Caco-2 (cell line): ENCODE results near the gene PCIF1. TPM values are rescaled to one million over a fixed set of nuclear protein-coding genes. Genes with fewer than 3 reads are reported as not detected.

Experiments used
- BruUV-seq: library from RNA; stranded (reverse); fragments of 400-500 nt; replicated peaks from 2 replicates; lab custom pipeline; 2021; lab: Mats Ljungman, UMichigan
- CTCF ChIA-PET: fragments of 300-600 bp; sonication (Branson Sonifier 250); formaldehyde crosslinking; loops from one replicate; lab custom pipeline; 2022; ENCODE audit warnings: antibody characterized with exemption; lab: Charles Lee
- POLR2A ChIA-PET: fragments of 300-600 bp; sonication (Branson Sonifier 250); formaldehyde crosslinking; loops from one replicate; lab custom pipeline; 2022; ENCODE audit warnings: antibody characterized with exemption; lab: Charles Lee
- DNase-seq, 2 experiments: peaks; one replicate each; pipeline versions ENCODE4 v3.0.0 to v3.0.0-alpha.2; 2020 to 2022
- H3K27me3 ChIP-seq: replicated peaks from 2 replicates; pipeline ENCODE4 v1.6.0; 2011; ENCODE audit warnings: low read length; ENCODE audit not compliant: control insufficient read depth, insufficient read depth
- H3K36me3 ChIP-seq: 2 replicates; pipeline ENCODE4 v1.5.1; 2011; ENCODE audit warnings: low read length; ENCODE audit not compliant: control insufficient read depth, insufficient read depth
- H3K4me1 ChIP-seq: fragments of 250-450 bp; sonication (Bioruptor Pico); 2 replicates; pipeline ENCODE4 v1.5.1; 2020; ENCODE audit warnings: mild to moderate bottlenecking
- H3K4me3 ChIP-seq: 2 replicates; pipeline ENCODE4 v1.5.1; 2011; ENCODE audit warnings: low read depth, mild to moderate bottlenecking, control low read depth, low read length
- H3K9me3 ChIP-seq: fragments of 250-450 bp; sonication (Bioruptor Pico); 2 replicates; pipeline ENCODE4 v1.5.1; 2020; ENCODE audit warnings: mild to moderate bottlenecking, moderate library complexity
- H3K27ac Mint-ChIP-seq: one replicate; pipeline ENCODE4 v1.8.0; 2022; ENCODE audit warnings: mixed read lengths; ENCODE audit not compliant: unreplicated experiment
- H3K27me3 Mint-ChIP-seq: one replicate; pipeline ENCODE4 v1.8.0; 2022; ENCODE audit warnings: mixed read lengths; ENCODE audit not compliant: insufficient read depth, unreplicated experiment
- H3K36me3 Mint-ChIP-seq: one replicate; pipeline ENCODE4 v1.8.0; 2022; ENCODE audit warnings: mild to moderate bottlenecking, mixed read lengths; ENCODE audit not compliant: insufficient read depth, unreplicated experiment
- H3K4me1 Mint-ChIP-seq: one replicate; pipeline ENCODE4 v1.8.0; 2022; ENCODE audit warnings: low read depth, mixed read lengths; ENCODE audit not compliant: unreplicated experiment
- H3K4me3 Mint-ChIP-seq: one replicate; pipeline ENCODE4 v1.8.0; 2022; ENCODE audit warnings: mild to moderate bottlenecking, moderate library complexity, mixed read lengths; ENCODE audit not compliant: unreplicated experiment
- H3K9me3 Mint-ChIP-seq: one replicate; pipeline ENCODE4 v1.8.0; 2022; ENCODE audit warnings: mixed read lengths; ENCODE audit not compliant: unreplicated experiment
- CTCF ChIP-seq, 2 experiments: fragments of 200-600 bp in 1 of 2; IDR thresholded peaks; 1 replicate in 1 of 2; 2 replicates in 1 of 2; pipeline versions ENCODE4 v1.5.1 to v1.8.0; 2011 to 2022; ENCODE audit warnings: antibody characterized with exemption in 1 of 2, control low read depth in 1 of 2, inconsistent platforms in 1 of 2, low read depth in 1 of 2, low read length in 1 of 2, mild to moderate bottlenecking in 1 of 2, moderate library complexity in 1 of 2; ENCODE audit not compliant: insufficient read depth in 1 of 2, severe bottlenecking in 1 of 2, unreplicated experiment in 1 of 2
- intact Hi-C: fragments of 100-400 bp; cut with micrococcal nuclease; formaldehyde crosslinking; loops from one replicate; pipeline ENCODE4 v1.10.0; 2022; ENCODE audit not compliant: unreplicated experiment
- total RNA-seq: library from RNA; stranded (reverse); gene quantifications from 2 replicates; pipeline ENCODE4 v1.2.3, GENCODE V29; 2022

Gene PCIF1
- total RNA-seq, 1 experiment from 2014 or later: 75.9 TPM

DNA sequence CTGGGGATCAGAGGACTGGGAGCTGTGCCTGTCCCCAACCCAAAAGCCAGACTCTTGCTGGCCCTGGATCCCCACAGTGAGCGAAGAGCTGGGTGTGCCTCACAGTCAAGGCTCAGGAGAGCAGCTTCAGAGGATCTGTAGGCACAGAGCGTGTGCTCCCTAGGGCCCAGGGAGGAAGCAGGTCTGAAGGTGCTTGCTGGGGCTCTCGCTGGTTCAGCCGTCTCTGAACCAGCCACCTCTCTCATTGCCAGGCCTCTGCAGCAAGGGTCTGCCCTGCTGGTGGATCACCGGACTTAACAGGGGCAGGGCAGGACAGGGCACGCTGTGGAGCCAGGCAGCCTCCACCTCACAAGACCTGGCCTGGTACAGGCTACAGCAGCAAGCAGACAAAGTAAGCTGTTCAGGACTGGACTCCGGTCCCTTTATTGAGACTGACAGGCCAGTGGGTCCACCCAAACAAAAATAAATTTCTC lies 13.8 kb downstream of the PCIF1 start:
- BruUV-seq: no TSS peak
- CTCF ChIA-PET: interaction anchor here (1.2 to 3.2 kb wide), 3 partner anchors 13 to 58 kb away, joined by 4 to 17 read pairs (median 5); no protein-coding TSS in a partner anchor

DNA sequence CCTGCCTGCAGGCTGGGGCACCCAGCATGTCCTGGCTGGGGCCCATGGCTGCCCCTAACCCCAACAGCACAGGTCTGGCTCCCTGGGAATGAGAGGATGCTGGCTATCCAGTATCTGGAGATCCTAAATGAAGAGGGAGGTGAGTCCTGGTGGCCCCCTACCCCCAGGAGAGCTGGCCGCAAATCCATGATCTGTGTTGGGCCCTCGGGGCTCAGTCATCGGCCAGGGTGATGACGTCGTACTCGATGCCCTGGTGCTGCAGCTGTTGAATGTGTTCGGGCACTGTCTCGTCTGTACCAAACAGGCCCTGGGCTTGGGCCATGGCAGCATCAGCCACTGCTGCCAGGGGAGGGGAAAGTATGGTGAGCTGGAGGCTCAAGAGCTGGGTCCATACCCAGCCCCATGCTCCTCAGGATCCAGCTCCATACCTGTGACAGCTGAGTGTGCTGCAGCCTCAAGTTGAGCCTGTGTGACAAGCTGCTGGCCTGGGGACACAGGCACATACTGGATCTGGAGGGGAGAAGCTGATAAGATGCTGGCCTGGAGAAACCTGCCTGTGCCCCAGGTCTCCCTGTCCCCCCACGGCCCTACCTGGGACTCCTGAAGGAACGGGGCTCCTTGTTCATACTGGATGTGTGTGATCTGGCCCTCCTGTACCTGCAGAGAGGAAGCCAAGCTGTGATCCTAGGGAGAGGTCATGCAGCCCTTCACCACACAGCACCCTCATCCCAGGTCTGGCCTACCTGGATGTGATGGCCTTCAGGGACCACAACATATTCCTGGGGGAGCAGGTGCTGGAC lies 14.5 kb downstream of the PCIF1 start:
- H3K4me1 ChIP-seq: no peaks in the 10 kb centered on the region
- Mint-ChIP-seq H3K9me3 (no peaks in the 10 kb centered on the region), H3K4me1 (no peaks in the 10 kb centered on the region), H3K36me3 (peaks cover 68% of the 10 kb centered on the region), H3K4me3 (no peak overlapping the region), H3K27ac (peak overlapping the region; percentile 9), H3K27me3 (no peaks in the 10 kb centered on the region)
- ChIA-PET CTCF (interaction anchor here (0.6 to 3.2 kb wide), 8 partner anchors 14 to 126 kb away, joined by 3 to 17 read pairs (median 4); partner anchors contain the start of gene PCIF1), POLR2A (interaction anchor here (1.1 to 1.4 kb wide), 3 partner anchors 12 to 59 kb away, joined by 3 to 17 read pairs (median 4); no protein-coding TSS in a partner anchor)
- H3K27me3 ChIP-seq: no peaks in the 10 kb centered on the region
- intact Hi-C loops: no loop called here
- H3K9me3 ChIP-seq: no peaks in the 10 kb centered on the region
- peaks cover 27% of the 10 kb centered on the region for H3K36me3 ChIP-seq
- BruUV-seq: TSS peak; percentile 27
- peak in 1 of 2 experiments; percentile 57 for DNase-seq
- TF ChIP-seq CTCF (IDR thresholded peaks at IDR 0.05; ENCODE audit: insufficient read depth in 1 of 2, low read depth in 1 of 2, low read length in 1 of 2, severe bottlenecking in 1 of 2, unreplicated experiment in 1 of 2): no peak
- H3K4me3 ChIP-seq: no peak overlapping the region

More for the DNA sequence above, 13.8 kb downstream of the PCIF1 start:
- Histone ChIP-seq H3K4me3 (no peak overlapping the region), H3K27me3 (no peaks in the 10 kb centered on the region), H3K9me3 (no peaks in the 10 kb centered on the region), H3K4me1 (no peaks in the 10 kb centered on the region), H3K36me3 (peaks cover 28% of the 10 kb centered on the region)
- POLR2A ChIA-PET: interaction anchor here (1.2 kb wide), 1 partner anchor 58 kb away, joined by 4 read pairs; no protein-coding TSS in a partner anchor
- TF ChIP-seq CTCF (IDR thresholded peaks at IDR 0.05; ENCODE audit: insufficient read depth in 1 of 2, low read depth in 1 of 2, low read length in 1 of 2, severe bottlenecking in 1 of 2, unreplicated experiment in 1 of 2): no peak
- intact Hi-C loops: no loop called here
- no peak overlapping the region for H3K4me3 Mint-ChIP-seq
- H3K36me3 Mint-ChIP-seq: peaks cover 69% of the 10 kb centered on the region
- no peaks in the 10 kb centered on the region for H3K27me3 Mint-ChIP-seq
- DNase-seq: no peak
- H3K27ac Mint-ChIP-seq: no peak overlapping the region
- no peaks in the 10 kb centered on the region for H3K9me3 Mint-ChIP-seq
- H3K4me1 Mint-ChIP-seq: no peaks in the 10 kb centered on the region

DNA sequence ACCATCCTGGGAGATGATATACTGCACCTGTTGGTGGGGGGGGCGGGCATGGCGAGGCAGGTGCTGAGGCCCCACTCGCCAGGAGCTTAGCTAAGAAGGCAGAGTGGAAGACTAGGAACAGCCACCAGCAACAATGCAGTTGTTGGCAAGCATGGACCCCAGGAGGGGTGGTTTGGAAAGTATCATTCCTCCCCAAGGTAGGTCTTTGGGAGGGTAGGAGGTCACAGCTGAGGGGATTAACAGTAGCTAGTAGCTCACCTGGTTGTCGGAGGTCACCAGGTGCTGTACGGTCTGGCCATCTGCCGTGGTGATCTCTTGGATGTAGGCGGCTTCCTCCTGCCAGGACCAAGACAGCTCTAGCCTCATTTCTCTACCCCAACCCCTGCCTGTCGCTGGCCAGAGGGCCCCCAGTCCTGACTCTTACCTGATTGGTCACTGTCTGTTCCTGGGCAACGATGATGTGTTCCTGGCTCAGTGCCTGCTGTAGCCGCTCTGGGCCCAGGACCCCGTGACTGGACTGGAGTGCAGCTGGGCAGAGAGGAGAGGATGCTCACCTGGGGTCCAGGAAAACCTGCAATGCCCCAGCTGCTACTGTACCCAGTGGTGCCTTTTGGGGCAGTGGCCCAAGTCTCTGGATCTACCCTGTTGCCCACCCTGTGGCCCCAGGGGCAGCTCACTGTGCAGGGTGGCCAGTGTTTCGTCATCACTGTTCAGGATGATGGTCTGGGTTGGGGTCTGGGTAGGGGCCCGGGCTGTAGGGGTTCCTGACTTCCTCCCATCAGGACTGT lies 15.3 kb downstream of the PCIF1 start:
- H3K9me3 ChIP-seq: no peaks in the 10 kb centered on the region
- BruUV-seq: no TSS peak
- POLR2A ChIA-PET: interaction anchor here (1.0 to 1.4 kb wide), 4 partner anchors 11 to 60 kb away, joined by 3 to 17 read pairs (median 6); no protein-coding TSS in a partner anchor
- DNase-seq: no peak
- Mint-ChIP-seq H3K9me3 (no peaks in the 10 kb centered on the region), H3K27me3 (no peaks in the 10 kb centered on the region), H3K4me1 (no peaks in the 10 kb centered on the region), H3K27ac (peak overlapping the region; percentile 9), H3K4me3 (no peak overlapping the region), H3K36me3 (peaks cover 69% of the 10 kb centered on the region)
- intact Hi-C loops: no loop called here
- no peaks in the 10 kb centered on the region for H3K27me3 ChIP-seq
- H3K4me1 ChIP-seq: no peaks in the 10 kb centered on the region
- H3K4me3 ChIP-seq: no peak overlapping the region
- TF ChIP-seq CTCF (IDR thresholded peaks at IDR 0.05; ENCODE audit: insufficient read depth in 1 of 2, low read depth in 1 of 2, low read length in 1 of 2, severe bottlenecking in 1 of 2, unreplicated experiment in 1 of 2): no peak
- CTCF ChIA-PET: interaction anchor here (0.7 to 3.2 kb wide), 5 partner anchors 15 to 23 kb away, joined by 3 to 17 read pairs (median 3); partner anchors contain the start of gene PCIF1
- H3K36me3 ChIP-seq: peaks cover 27% of the 10 kb centered on the region
